Adipocyte (in vitro differentiated cells): ENCODE data around the gene ASB6.

ENCODE experiments used
- DNase-seq: peaks from one replicate; pipeline ENCODE4 v3.0.0-alpha.2; 2015; ENCODE audit warnings: low read depth
- H3K27me3 ChIP-seq: replicated peaks from 2 replicates; pipeline ENCODE4 v1.7.0; 2013; ENCODE audit warnings: mild to moderate bottlenecking, low read length, moderate library complexity; ENCODE audit not compliant: control insufficient read depth, insufficient read depth
- H3K36me3 ChIP-seq: 2 replicates; pipeline ENCODE4 v1.7.0; 2013; ENCODE audit warnings: low read length, mild to moderate bottlenecking, moderate library complexity; ENCODE audit not compliant: control insufficient read depth, insufficient read depth, severe bottlenecking
- H3K4me1 ChIP-seq: 2 replicates; pipeline ENCODE4 v1.7.0; 2013; ENCODE audit warnings: mild to moderate bottlenecking, low read length, moderate library complexity; ENCODE audit not compliant: control insufficient read depth, insufficient read depth
- H3K4me3 ChIP-seq: 2 replicates; pipeline ENCODE4 v1.7.0; 2013; ENCODE audit warnings: mild to moderate bottlenecking, low read length, moderate library complexity
- H3K9ac ChIP-seq: 2 replicates; pipeline ENCODE4 v1.7.0; 2013; ENCODE audit warnings: mild to moderate bottlenecking, low read length, moderate library complexity
- H3K9me3 ChIP-seq: 2 replicates; pipeline ENCODE4 v1.7.0; 2013; ENCODE audit warnings: mild to moderate bottlenecking, low read length, moderate library complexity; ENCODE audit not compliant: control insufficient read depth

ASB6 gene

GRCh38 chr9:129677456-129677855 lies 35.5 kb upstream of the ASB6 start:
- Histone ChIP-seq H3K4me3 (no peak overlapping the region), H3K27me3 (no peaks in the 10 kb centered on the region)
- DNase-seq, result peak; percentile 90

GRCh38 chr9:129676975-129677374 lies 35.0 kb upstream of the ASB6 start:
- Histone ChIP-seq H3K4me3 (no peak overlapping the region), H3K9me3 (no peaks in the 10 kb centered on the region), H3K9ac (peak overlapping the region; percentile 66), H3K27me3 (no peaks in the 10 kb centered on the region), H3K4me1 (peaks cover 27% of the 10 kb centered on the region), H3K36me3 (no peaks in the 10 kb centered on the region)
- peak; percentile 92 for DNase-seq

More at GRCh38 chr9:129677456-129677855, 35.5 kb upstream of the ASB6 start:
- H3K36me3 ChIP-seq, result no peaks in the 10 kb centered on the region
- H3K9me3 ChIP-seq, result no peaks in the 10 kb centered on the region
- peak overlapping the region; percentile 66 for H3K9ac ChIP-seq
- H3K4me1 ChIP-seq, result peaks cover 27% of the 10 kb centered on the region

GRCh38 chr9:129676287-129676686 lies 34.3 kb upstream of the ASB6 start:
- Histone ChIP-seq H3K4me3 (no peak overlapping the region), H3K9ac (peak overlapping the region; percentile 66), H3K27me3 (no peaks in the 10 kb centered on the region), H3K36me3 (no peaks in the 10 kb centered on the region), H3K9me3 (no peaks in the 10 kb centered on the region), H3K4me1 (peaks cover 27% of the 10 kb centered on the region)
- DNase-seq, result no peak

GRCh38 chr9:129675620-129676019 lies 33.7 kb upstream of the ASB6 start:
- Histone ChIP-seq H3K36me3 (no peaks in the 10 kb centered on the region), H3K27me3 (no peaks in the 10 kb centered on the region), H3K9ac (peak overlapping the region; percentile 66), H3K4me1 (peaks cover 27% of the 10 kb centered on the region), H3K4me3 (no peak overlapping the region), H3K9me3 (no peaks in the 10 kb centered on the region)
- peak; percentile 45 for DNase-seq

- Histone ChIP-seq H3K4me1 (peaks cover 27% of the 10 kb centered on the region), H3K9ac (no peak overlapping the region), H3K4me3 (no peak overlapping the region), H3K36me3 (no peaks in the 10 kb centered on the region), H3K9me3 (no peaks in the 10 kb centered on the region), H3K27me3 (no peaks in the 10 kb centered on the region)
- no peak for DNase-seq
These were observed 32.3 kb upstream of the ASB6 start for GRCh38 chr9:129674229-129674628.

GRCh38 chr9:129673602-129674001 lies 31.7 kb upstream of the ASB6 start:
- Histone ChIP-seq H3K9ac (no peak overlapping the region), H3K36me3 (no peaks in the 10 kb centered on the region), H3K4me1 (peaks cover 27% of the 10 kb centered on the region), H3K4me3 (no peak overlapping the region), H3K9me3 (no peaks in the 10 kb centered on the region), H3K27me3 (no peaks in the 10 kb centered on the region)
- DNase-seq, result no peak

GRCh38 chr9:129672702-129673101 lies 30.8 kb upstream of the ASB6 start:
- Histone ChIP-seq H3K4me3 (no peak overlapping the region), H3K9ac (no peak overlapping the region), H3K27me3 (no peaks in the 10 kb centered on the region), H3K9me3 (no peaks in the 10 kb centered on the region), H3K36me3 (no peaks in the 10 kb centered on the region), H3K4me1 (peaks cover 25% of the 10 kb centered on the region)
- DNase-seq, result no peak

- Histone ChIP-seq H3K36me3 (no peaks in the 10 kb centered on the region), H3K27me3 (no peaks in the 10 kb centered on the region), H3K4me3 (no peak overlapping the region), H3K9me3 (no peaks in the 10 kb centered on the region), H3K4me1 (peaks cover 20% of the 10 kb centered on the region), H3K9ac (no peak overlapping the region)
- DNase-seq, result peak; percentile 59
These were observed 29.6 kb upstream of the ASB6 start for GRCh38 chr9:129671519-129671918.

- no peaks in the 10 kb centered on the region for H3K27me3 ChIP-seq
- no peaks in the 10 kb centered on the region for H3K9me3 ChIP-seq
- H3K36me3 ChIP-seq, result no peaks in the 10 kb centered on the region
- H3K4me3 ChIP-seq, result no peak overlapping the region
- no peak for DNase-seq
- peaks cover 16% of the 10 kb centered on the region for H3K4me1 ChIP-seq
- peak overlapping the region; percentile 28 for H3K9ac ChIP-seq
These were observed 29.1 kb upstream of the ASB6 start for GRCh38 chr9:129671065-129671464.

- no peak overlapping the region for H3K9ac ChIP-seq
- no peaks in the 10 kb centered on the region for H3K36me3 ChIP-seq
- peak; percentile 84 for DNase-seq
- H3K27me3 ChIP-seq, result no peaks in the 10 kb centered on the region
- H3K4me1 ChIP-seq, result peaks cover 10% of the 10 kb centered on the region
- no peak overlapping the region for H3K4me3 ChIP-seq
- no peaks in the 10 kb centered on the region for H3K9me3 ChIP-seq
These were observed 28.0 kb upstream of the ASB6 start for GRCh38 chr9:129669946-129670345.

- peaks cover 10% of the 10 kb centered on the region for H3K4me1 ChIP-seq
- H3K9me3 ChIP-seq, result no peaks in the 10 kb centered on the region
- H3K36me3 ChIP-seq, result no peaks in the 10 kb centered on the region
- H3K27me3 ChIP-seq, result no peaks in the 10 kb centered on the region
- H3K9ac ChIP-seq, result no peak overlapping the region
- peak; percentile 91 for DNase-seq
- no peak overlapping the region for H3K4me3 ChIP-seq
These were observed 27.3 kb upstream of the ASB6 start for GRCh38 chr9:129669141-129669718.

GRCh38 chr9:129667850-129668249 lies 25.9 kb upstream of the ASB6 start:
- DNase-seq, result peak; percentile 60
- H3K9me3 ChIP-seq, result no peaks in the 10 kb centered on the region
- peak overlapping the region; percentile 78 for H3K4me3 ChIP-seq
- H3K4me1 ChIP-seq, result peaks cover 10% of the 10 kb centered on the region
- H3K27me3 ChIP-seq, result no peaks in the 10 kb centered on the region
- H3K36me3 ChIP-seq, result no peaks in the 10 kb centered on the region
- H3K9ac ChIP-seq, result peak overlapping the region; percentile 75
